GM13977 (cell line): Measurements from ENCODE around the gene MKLN1.

ENCODE experiments used
- DNase-seq: peaks from one replicate; pipeline ENCODE4 v3.0.0; 2012; ENCODE audit warnings: low spot score
- CTCF ChIP-seq: IDR thresholded peaks from 2 replicates; pipeline ENCODE4 v1.5.1; 2012; ENCODE audit warnings: mild to moderate bottlenecking, control low read depth; ENCODE audit not compliant: insufficient read depth; ENCODE audit errors: extremely low read depth, missing control alignments
- in situ Hi-C: fragments of 300-500 bp; cut with MboI; formaldehyde crosslinking; loops from one replicate; pipeline ENCODE4 v1.12.0; 2022; ENCODE audit warnings: low sequenced_read_pairs, low pct_unique_long_range_greater_than_20kb, mixed read lengths, inconsistent platforms; ENCODE audit not compliant: unreplicated experiment

MKLN1 gene

GRCh38 chr7:131525820-131526219, 198.1 kb downstream of the MKLN1 start:
- in situ Hi-C loops: no loop called here
- no peak for TF ChIP-seq CTCF
- no peak for DNase-seq

GRCh38 chr7:131527456-131527855, 199.8 kb downstream of the MKLN1 start:
- in situ Hi-C loops: no loop called here

GRCh38 chr7:131529179-131529578, 201.5 kb downstream of the MKLN1 start:
- in situ Hi-C loops: no loop called here

More at GRCh38 chr7:131527456-131527855, 199.8 kb downstream of the MKLN1 start:
- TF ChIP-seq CTCF: no peak
- DNase-seq: no peak

GRCh38 chr7:131529617-131530016, 201.9 kb downstream of the MKLN1 start:
- TF ChIP-seq CTCF: no peak
- in situ Hi-C loops: no loop called here
- DNase-seq: no peak

More at GRCh38 chr7:131529179-131529578, 201.5 kb downstream of the MKLN1 start:
- TF ChIP-seq CTCF: no peak
- no peak for DNase-seq

GRCh38 chr7:131530137-131530536, 202.5 kb downstream of the MKLN1 start:
- no peak for TF ChIP-seq CTCF
- in situ Hi-C loops: no loop called here
- DNase-seq: no peak

GRCh38 chr7:131532570-131533091, 205.0 kb downstream of the MKLN1 start:
- in situ Hi-C loops: no loop called here
- DNase-seq: no peak
- no peak for TF ChIP-seq CTCF

- DNase-seq: no peak
- no peak for TF ChIP-seq CTCF
- in situ Hi-C loops: no loop called here
Measured at GRCh38 chr7:131533151-131533559, 205.5 kb downstream of the MKLN1 start.
